MM.1S (cell line): Measurements from ENCODE around the gene TGFBR2.

Experiments used
- DNase-seq: peaks from one replicate; pipeline ENCODE4 v3.0.0-alpha.2; 2015
- H2AFZ ChIP-seq: fragments of 300-600 bp; sonication (generic); 2 replicates; pipeline ENCODE4 v1.6.0; 2016; ENCODE audit warnings: antibody characterized with exemption, low read length
- H3F3A ChIP-seq: fragments of 300-600 bp; sonication (generic); 2 replicates; pipeline ENCODE4 v1.6.1; 2016; ENCODE audit warnings: mild to moderate bottlenecking, antibody characterized with exemption, low read length, moderate library complexity, mixed read lengths; ENCODE audit not compliant: insufficient read depth
- H3K27ac ChIP-seq: fragments of 300-600 bp; sonication (generic); 2 replicates; pipeline ENCODE4 v1.5.1; 2016; ENCODE audit warnings: mild to moderate bottlenecking, low read length
- H3K27me3 ChIP-seq: fragments of 300-600 bp; sonication (generic); replicated peaks from 2 replicates; pipeline ENCODE4 v1.6.0; 2016; ENCODE audit warnings: low read length; ENCODE audit not compliant: insufficient read depth
- H3K36me3 ChIP-seq: fragments of 300-600 bp; sonication (generic); replicated peaks from 2 replicates; pipeline ENCODE4 v1.6.1; 2016; ENCODE audit warnings: mild to moderate bottlenecking, low read length, mixed read lengths; ENCODE audit not compliant: insufficient read depth
- H3K4me1 ChIP-seq: fragments of 300-600 bp; sonication (generic); 2 replicates; pipeline ENCODE4 v1.6.1; 2016; ENCODE audit warnings: low read length, mixed read lengths
- H3K4me2 ChIP-seq: fragments of 300-600 bp; sonication (generic); 2 replicates; pipeline ENCODE4 v1.6.0; 2016; ENCODE audit warnings: low read depth, low read length
- H3K4me3 ChIP-seq: fragments of 300-600 bp; sonication (generic); 2 replicates; pipeline ENCODE4 v1.5.1; 2016; ENCODE audit warnings: low read length, mixed read lengths
- H3K79me2 ChIP-seq: fragments of 300-600 bp; sonication (generic); 2 replicates; pipeline ENCODE4 v1.6.1; 2016; ENCODE audit warnings: mixed run types, low read length, mixed read lengths
- H3K9ac ChIP-seq: fragments of 300-600 bp; sonication (generic); 2 replicates; pipeline ENCODE4 v1.6.1; 2016; ENCODE audit warnings: low read length, mixed read lengths
- H3K9me2 ChIP-seq: fragments of 300-600 bp; sonication (generic); replicated peaks from 2 replicates; pipeline ENCODE4 v1.6.1; 2016; ENCODE audit warnings: mild to moderate bottlenecking, low read length, mixed read lengths; ENCODE audit not compliant: insufficient read depth
- H3K9me3 ChIP-seq: fragments of 300-600 bp; sonication (generic); replicated peaks from 2 replicates; pipeline ENCODE4 v1.6.1; 2016; ENCODE audit warnings: mild to moderate bottlenecking, low read length, mixed read lengths; ENCODE audit not compliant: insufficient read depth
- H4K20me1 ChIP-seq: fragments of 300-600 bp; sonication (generic); 2 replicates; pipeline ENCODE4 v1.6.1; 2016; ENCODE audit warnings: mild to moderate bottlenecking, low read length, moderate library complexity, mixed read lengths; ENCODE audit not compliant: insufficient read depth
- EZH2 ChIP-seq: fragments of 300-600 bp; sonication (generic); optimal IDR thresholded peaks from 2 replicates; pipeline ENCODE3; 2017; ENCODE audit warnings: low read depth, mild to moderate bottlenecking, antibody characterized with exemption, low read length, mixed read lengths
- EZH2phosphoT487 ChIP-seq: fragments of 300-600 bp; sonication (generic); IDR thresholded peaks from 2 replicates; pipeline ENCODE4 v1.6.1; 2018; ENCODE audit warnings: antibody characterized with exemption, low read length
- TF ChIP-seq, protein P1 (sequence below): fragments of 300-600 bp; sonication (generic); IDR thresholded peaks from 2 replicates; pipeline ENCODE4 v1.5.1; 2016; ENCODE audit warnings: antibody characterized with exemption, low read length, mixed read lengths

Gene TGFBR2

DNA sequence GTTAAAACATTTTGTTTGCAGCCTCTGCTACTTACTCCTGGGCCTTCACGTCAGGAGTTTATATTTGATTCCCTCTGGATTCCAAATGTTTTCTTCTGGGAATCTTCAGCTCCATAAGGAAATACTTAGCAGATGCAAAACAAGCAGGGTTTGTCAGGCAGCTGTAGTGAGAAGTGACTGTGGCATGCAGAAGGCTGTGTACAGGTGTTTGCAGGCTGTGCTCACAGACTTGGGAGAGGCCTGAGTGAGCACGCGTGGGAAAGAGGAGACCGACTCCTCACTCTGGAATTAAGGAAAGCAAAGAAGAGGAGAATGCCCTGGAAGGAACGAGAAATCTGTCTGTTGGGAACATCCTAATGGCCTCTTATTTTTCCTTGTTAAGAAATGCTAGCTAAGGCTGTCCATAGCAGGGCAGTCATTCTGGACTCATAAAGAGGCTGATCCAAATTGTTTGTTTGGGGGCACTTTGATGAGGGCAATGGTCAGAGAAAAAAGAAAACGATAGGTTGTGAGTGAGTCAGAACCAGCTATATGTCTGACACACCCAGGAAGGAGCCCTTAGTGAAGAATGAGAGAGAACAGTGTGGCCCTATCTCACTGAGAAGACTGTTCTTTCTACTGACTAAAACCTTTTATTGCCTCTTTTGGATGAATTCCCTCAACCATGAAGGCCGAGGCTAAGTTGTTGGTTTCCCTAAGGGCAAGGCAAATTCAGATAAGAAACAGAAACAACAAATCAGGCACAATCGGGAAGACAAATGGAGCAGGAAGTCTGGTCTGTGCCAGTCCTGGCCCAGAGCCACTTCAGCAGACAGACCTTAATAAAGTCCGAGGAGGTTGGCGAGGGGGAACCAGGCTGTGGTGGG, 82.6 kb downstream of the TGFBR2 start:
- Histone ChIP-seq H3K4me1 (no peaks in the 10 kb centered on the region), H2AFZ (no peak overlapping the region), H3K36me3 (no peaks in the 10 kb centered on the region), H3K9ac (no peak overlapping the region), H3K27ac (no peak overlapping the region), H3K27me3 (no peaks in the 10 kb centered on the region), H3K79me2 (no peaks in the 10 kb centered on the region), H3K9me3 (no peaks in the 10 kb centered on the region), H3K4me2 (no peak overlapping the region), H3F3A (no peaks in the 10 kb centered on the region), H3K4me3 (no peak overlapping the region), H3K9me2 (no peaks in the 10 kb centered on the region), H4K20me1 (no peaks in the 10 kb centered on the region)
- no peak for DNase-seq
- TF ChIP-seq, protein P1, sequence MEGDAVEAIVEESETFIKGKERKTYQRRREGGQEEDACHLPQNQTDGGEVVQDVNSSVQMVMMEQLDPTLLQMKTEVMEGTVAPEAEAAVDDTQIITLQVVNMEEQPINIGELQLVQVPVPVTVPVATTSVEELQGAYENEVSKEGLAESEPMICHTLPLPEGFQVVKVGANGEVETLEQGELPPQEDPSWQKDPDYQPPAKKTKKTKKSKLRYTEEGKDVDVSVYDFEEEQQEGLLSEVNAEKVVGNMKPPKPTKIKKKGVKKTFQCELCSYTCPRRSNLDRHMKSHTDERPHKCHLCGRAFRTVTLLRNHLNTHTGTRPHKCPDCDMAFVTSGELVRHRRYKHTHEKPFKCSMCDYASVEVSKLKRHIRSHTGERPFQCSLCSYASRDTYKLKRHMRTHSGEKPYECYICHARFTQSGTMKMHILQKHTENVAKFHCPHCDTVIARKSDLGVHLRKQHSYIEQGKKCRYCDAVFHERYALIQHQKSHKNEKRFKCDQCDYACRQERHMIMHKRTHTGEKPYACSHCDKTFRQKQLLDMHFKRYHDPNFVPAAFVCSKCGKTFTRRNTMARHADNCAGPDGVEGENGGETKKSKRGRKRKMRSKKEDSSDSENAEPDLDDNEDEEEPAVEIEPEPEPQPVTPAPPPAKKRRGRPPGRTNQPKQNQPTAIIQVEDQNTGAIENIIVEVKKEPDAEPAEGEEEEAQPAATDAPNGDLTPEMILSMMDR, result no peak
- TF ChIP-seq EZH2phosphoT487, result no peak
- no peak for TF ChIP-seq EZH2

- Histone ChIP-seq H3K27ac (no peak overlapping the region), H3K36me3 (no peaks in the 10 kb centered on the region), H3K27me3 (no peaks in the 10 kb centered on the region), H3K4me1 (no peaks in the 10 kb centered on the region), H3F3A (no peaks in the 10 kb centered on the region), H3K4me3 (no peak overlapping the region), H3K9me2 (no peaks in the 10 kb centered on the region), H3K9me3 (no peaks in the 10 kb centered on the region), H2AFZ (no peak overlapping the region), H3K79me2 (no peaks in the 10 kb centered on the region), H3K4me2 (no peak overlapping the region), H3K9ac (no peak overlapping the region), H4K20me1 (no peaks in the 10 kb centered on the region)
- TF ChIP-seq, protein P1, result no peak
- no peak for TF ChIP-seq EZH2phosphoT487
- no peak for TF ChIP-seq EZH2
- DNase-seq, result no peak
Observed at GRCh38 chr3:30690199-30690598, 83.8 kb downstream of the TGFBR2 start.

DNA sequence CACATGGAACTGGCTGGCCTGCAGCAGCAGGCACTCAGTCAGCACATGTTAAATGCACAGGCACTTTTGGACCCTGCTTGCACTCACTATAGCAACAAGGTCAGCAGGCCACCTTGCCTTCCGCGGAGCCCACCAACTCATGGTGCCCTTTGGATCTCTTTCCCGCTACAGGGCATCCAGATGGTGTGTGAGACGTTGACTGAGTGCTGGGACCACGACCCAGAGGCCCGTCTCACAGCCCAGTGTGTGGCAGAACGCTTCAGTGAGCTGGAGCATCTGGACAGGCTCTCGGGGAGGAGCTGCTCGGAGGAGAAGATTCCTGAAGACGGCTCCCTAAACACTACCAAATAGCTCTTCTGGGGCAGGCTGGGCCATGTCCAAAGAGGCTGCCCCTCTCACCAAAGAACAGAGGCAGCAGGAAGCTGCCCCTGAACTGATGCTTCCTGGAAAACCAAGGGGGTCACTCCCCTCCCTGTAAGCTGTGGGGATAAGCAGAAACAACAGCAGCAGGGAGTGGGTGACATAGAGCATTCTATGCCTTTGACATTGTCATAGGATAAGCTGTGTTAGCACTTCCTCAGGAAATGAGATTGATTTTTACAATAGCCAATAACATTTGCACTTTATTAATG, 85.0 kb downstream of the TGFBR2 start:
- H3K27me3 ChIP-seq, result no peaks in the 10 kb centered on the region
- no peaks in the 10 kb centered on the region for H4K20me1 ChIP-seq
- no peaks in the 10 kb centered on the region for H3F3A ChIP-seq
- H3K36me3 ChIP-seq, result no peaks in the 10 kb centered on the region
- no peak overlapping the region for H2AFZ ChIP-seq
- no peaks in the 10 kb centered on the region for H3K9me2 ChIP-seq
- H3K4me3 ChIP-seq, result no peak overlapping the region
- no peak for DNase-seq
- no peaks in the 10 kb centered on the region for H3K9me3 ChIP-seq
- H3K79me2 ChIP-seq, result no peaks in the 10 kb centered on the region
- no peak overlapping the region for H3K27ac ChIP-seq
- H3K9ac ChIP-seq, result no peak overlapping the region
- no peak overlapping the region for H3K4me2 ChIP-seq
- peaks cover 3% of the 10 kb centered on the region for H3K4me1 ChIP-seq
- TF ChIP-seq EZH2phosphoT487 (no peak), EZH2 (no peak)
- TF ChIP-seq, protein P1, result no peak
